Bone marrow (tissue), 2 donors: ENCODE results near the gene SYNGR1.

Experiments
- DNase-seq, 2 donors: peaks; one replicate each; lab custom pipeline; 2025; lab: John Stamatoyannopoulos, UW

SYNGR1 gene

GRCh38 chr22:39429186-39429585 is 79.4 kb downstream of the SYNGR1 start:
- no peak for DNase-seq

- DNase-seq = no peak
Observed at GRCh38 chr22:39429916-39430575, 80.3 kb downstream of the SYNGR1 start.

- no peak for DNase-seq
Observed at GRCh38 chr22:39430576-39431150, 80.9 kb downstream of the SYNGR1 start.

- no peak for DNase-seq
Observed at GRCh38 chr22:39431216-39431801, 81.5 kb downstream of the SYNGR1 start.

- DNase-seq = no peak
Observed at GRCh38 chr22:39431821-39432251, 82.0 kb downstream of the SYNGR1 start.

GRCh38 chr22:39432361-39432811 is 82.6 kb downstream of the SYNGR1 start:
- DNase-seq = no peak

GRCh38 chr22:39433476-39434242 is 83.9 kb downstream of the SYNGR1 start:
- no peak for DNase-seq

GRCh38 chr22:39434243-39434653 is 84.5 kb downstream of the SYNGR1 start:
- DNase-seq = no peak

GRCh38 chr22:39434721-39435120 is 84.9 kb downstream of the SYNGR1 start:
- DNase-seq = no peak
